Measurements from ENCODE around the gene ARHGEF19. TPM values are rescaled to one million over a fixed set of nuclear protein-coding genes. Genes with fewer than 3 reads are reported as not detected.

ARHGEF19 gene
- total and polyA plus RNA-seq, 2 of the 13 experiments (the other 11 are each of a cell fraction or from before 2014, with no cell fraction given) = 1.7 to 1.8 TPM

DNA sequence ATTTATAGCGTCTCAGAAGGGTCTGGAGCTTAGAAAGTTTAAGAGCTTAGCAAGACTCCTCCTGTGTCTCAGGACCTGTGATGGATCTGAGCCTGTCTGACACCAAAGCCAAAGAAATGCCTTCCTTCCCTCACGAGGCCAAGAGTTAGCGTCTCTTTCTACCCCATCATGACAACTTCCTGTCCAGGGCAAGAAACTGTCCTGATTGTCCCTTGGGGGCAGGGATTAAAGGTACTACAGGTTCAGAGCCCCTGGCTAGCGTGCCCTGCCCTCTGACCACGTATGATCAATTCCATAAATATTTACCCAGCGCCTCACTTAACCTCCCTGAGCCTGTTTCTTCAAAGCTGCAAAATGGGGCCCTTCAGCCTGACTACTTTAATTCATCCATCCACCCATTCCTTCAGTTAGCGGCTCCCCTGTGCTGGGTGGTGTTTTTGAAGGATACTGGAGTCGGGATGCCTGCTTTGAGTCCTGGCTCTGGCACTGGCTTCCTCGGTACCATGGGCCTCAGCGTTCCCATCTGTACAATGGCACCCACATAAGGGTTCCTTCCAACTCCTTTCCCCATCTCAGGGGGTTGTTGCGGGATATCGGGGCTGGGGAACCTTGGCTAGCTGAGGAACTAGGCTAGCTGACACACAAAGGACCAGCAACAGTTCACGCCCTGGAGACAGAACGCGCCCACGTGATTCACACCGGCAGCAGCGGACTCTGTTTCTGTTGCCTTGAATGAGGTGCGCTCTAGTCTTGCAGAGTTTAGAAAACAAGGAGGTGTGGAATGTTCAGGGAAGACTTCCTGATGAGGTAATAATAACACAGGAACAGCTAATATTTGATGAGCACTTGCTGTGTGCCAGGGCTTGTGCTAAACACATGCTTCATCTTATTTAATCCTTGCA is 33.6 kb downstream of the ARHGEF19 start (continued):
- TF ChIP-seq, protein P1, sequence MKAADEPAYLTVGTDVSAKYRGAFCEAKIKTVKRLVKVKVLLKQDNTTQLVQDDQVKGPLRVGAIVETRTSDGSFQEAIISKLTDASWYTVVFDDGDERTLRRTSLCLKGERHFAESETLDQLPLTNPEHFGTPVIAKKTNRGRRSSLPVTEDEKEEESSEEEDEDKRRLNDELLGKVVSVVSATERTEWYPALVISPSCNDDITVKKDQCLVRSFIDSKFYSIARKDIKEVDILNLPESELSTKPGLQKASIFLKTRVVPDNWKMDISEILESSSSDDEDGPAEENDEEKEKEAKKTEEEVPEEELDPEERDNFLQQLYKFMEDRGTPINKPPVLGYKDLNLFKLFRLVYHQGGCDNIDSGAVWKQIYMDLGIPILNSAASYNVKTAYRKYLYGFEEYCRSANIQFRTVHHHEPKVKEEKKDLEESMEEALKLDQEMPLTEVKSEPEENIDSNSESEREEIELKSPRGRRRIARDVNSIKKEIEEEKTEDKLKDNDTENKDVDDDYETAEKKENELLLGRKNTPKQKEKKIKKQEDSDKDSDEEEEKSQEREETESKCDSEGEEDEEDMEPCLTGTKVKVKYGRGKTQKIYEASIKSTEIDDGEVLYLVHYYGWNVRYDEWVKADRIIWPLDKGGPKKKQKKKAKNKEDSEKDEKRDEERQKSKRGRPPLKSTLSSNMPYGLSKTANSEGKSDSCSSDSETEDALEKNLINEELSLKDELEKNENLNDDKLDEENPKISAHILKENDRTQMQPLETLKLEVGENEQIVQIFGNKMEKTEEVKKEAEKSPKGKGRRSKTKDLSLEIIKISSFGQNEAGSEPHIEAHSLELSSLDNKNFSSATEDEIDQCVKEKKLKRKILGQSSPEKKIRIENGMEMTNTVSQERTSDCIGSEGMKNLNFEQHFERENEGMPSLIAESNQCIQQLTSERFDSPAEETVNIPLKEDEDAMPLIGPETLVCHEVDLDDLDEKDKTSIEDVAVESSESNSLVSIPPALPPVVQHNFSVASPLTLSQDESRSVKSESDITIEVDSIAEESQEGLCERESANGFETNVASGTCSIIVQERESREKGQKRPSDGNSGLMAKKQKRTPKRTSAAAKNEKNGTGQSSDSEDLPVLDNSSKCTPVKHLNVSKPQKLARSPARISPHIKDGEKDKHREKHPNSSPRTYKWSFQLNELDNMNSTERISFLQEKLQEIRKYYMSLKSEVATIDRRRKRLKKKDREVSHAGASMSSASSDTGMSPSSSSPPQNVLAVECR (CRISPR knock-in tag; IDR thresholded peaks at IDR 0.05; ENCODE audit: borderline replicate concordance) = peak; percentile 48; the same call in 1 of the 2 replicates
- TF ChIP-seq ZNF652 (CRISPR knock-in tag; IDR thresholded peaks at IDR 0.05; ENCODE audit: borderline replicate concordance, low read depth) (no peak; the same call in 1 of the 2 replicates), CBX5 (CRISPR knock-in tag; IDR thresholded peaks at IDR 0.05; ENCODE audit: borderline replicate concordance) (no peak), NFE2L2 (IDR thresholded peaks at IDR 0.05; ENCODE audit: low read length) (no peak), ARNTL (CRISPR knock-in tag; IDR thresholded peaks at IDR 0.05) (peak; percentile 75), ZNF572 (CRISPR knock-in tag; IDR thresholded peaks at IDR 0.05) (no peak), GLI4 (CRISPR knock-in tag; IDR thresholded peaks at IDR 0.05; ENCODE audit: borderline replicate concordance) (peak; percentile 36; the same call in 1 of the 2 replicates), NCOR1 (IDR thresholded peaks at IDR 0.05; ENCODE audit: borderline replicate concordance, low read length) (no peak; the same call in 1 of the 2 replicates), ZNF441 (CRISPR knock-in tag; IDR thresholded peaks at IDR 0.05; ENCODE audit: borderline replicate concordance) (peak; percentile 20; the same call in 1 of the 2 replicates), YY1 (IDR thresholded peaks at IDR 0.05; ENCODE audit: insufficient read depth, insufficient replicate concordance, low read depth, low read length) (no peak), GATA4 (IDR thresholded peaks at IDR 0.05; ENCODE audit: borderline replicate concordance, low read depth) (no peak), MED13 (CRISPR knock-in tag; IDR thresholded peaks at IDR 0.05) (no peak)
- TF ChIP-seq, protein P2, sequence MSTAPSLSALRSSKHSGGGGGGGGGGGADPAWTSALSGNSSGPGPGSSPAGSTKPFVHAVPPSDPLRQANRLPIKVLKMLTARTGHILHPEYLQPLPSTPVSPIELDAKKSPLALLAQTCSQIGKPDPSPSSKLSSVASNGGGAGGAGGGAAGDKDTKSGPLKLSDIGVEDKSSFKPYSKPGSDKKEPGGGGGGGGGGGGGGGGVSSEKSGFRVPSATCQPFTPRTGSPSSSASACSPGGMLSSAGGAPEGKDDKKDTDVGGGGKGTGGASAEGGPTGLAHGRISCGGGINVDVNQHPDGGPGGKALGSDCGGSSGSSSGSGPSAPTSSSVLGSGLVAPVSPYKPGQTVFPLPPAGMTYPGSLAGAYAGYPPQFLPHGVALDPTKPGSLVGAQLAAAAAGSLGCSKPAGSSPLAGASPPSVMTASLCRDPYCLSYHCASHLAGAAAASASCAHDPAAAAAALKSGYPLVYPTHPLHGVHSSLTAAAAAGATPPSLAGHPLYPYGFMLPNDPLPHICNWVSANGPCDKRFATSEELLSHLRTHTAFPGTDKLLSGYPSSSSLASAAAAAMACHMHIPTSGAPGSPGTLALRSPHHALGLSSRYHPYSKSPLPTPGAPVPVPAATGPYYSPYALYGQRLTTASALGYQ (CRISPR knock-in tag; IDR thresholded peaks at IDR 0.05) = no peak
- TF ChIP-seq, protein P3, sequence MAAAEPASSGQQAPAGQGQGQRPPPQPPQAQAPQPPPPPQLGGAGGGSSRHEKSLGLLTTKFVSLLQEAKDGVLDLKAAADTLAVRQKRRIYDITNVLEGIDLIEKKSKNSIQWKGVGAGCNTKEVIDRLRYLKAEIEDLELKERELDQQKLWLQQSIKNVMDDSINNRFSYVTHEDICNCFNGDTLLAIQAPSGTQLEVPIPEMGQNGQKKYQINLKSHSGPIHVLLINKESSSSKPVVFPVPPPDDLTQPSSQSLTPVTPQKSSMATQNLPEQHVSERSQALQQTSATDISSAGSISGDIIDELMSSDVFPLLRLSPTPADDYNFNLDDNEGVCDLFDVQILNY (CRISPR knock-in tag; conservative IDR thresholded peaks at IDR 0.05) = no peak
- TF ChIP-seq, protein P4, sequence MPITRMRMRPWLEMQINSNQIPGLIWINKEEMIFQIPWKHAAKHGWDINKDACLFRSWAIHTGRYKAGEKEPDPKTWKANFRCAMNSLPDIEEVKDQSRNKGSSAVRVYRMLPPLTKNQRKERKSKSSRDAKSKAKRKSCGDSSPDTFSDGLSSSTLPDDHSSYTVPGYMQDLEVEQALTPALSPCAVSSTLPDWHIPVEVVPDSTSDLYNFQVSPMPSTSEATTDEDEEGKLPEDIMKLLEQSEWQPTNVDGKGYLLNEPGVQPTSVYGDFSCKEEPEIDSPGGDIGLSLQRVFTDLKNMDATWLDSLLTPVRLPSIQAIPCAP (CRISPR knock-in tag; IDR thresholded peaks at IDR 0.05; ENCODE audit: low read depth) = no peak
- TF ChIP-seq, protein P5, sequence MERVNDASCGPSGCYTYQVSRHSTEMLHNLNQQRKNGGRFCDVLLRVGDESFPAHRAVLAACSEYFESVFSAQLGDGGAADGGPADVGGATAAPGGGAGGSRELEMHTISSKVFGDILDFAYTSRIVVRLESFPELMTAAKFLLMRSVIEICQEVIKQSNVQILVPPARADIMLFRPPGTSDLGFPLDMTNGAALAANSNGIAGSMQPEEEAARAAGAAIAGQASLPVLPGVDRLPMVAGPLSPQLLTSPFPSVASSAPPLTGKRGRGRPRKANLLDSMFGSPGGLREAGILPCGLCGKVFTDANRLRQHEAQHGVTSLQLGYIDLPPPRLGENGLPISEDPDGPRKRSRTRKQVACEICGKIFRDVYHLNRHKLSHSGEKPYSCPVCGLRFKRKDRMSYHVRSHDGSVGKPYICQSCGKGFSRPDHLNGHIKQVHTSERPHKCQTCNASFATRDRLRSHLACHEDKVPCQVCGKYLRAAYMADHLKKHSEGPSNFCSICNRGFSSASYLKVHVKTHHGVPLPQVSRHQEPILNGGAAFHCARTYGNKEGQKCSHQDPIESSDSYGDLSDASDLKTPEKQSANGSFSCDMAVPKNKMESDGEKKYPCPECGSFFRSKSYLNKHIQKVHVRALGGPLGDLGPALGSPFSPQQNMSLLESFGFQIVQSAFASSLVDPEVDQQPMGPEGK (CRISPR knock-in tag; IDR thresholded peaks at IDR 0.05) = peak; percentile 82
- TF ChIP-seq, protein P6, sequence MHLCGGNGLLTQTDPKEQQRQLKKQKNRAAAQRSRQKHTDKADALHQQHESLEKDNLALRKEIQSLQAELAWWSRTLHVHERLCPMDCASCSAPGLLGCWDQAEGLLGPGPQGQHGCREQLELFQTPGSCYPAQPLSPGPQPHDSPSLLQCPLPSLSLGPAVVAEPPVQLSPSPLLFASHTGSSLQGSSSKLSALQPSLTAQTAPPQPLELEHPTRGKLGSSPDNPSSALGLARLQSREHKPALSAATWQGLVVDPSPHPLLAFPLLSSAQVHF (CRISPR knock-in tag; IDR thresholded peaks at IDR 0.05) = 0 out of 2 replicates have a peak, but pooled peaks have one; percentile 18

All from HepG2 (cell line).